PFSK-1 (cell line): ENCODE measurements around the gene MAGEA2B.
"Not testable (repeated sequence)": the region's sequence is repeated elsewhere in the genome, so short reads cannot be mapped to it uniquely, and the experiment has no call there.

Experiments used
- FOXP2 ChIP-seq: optimal IDR thresholded peaks from 2 replicates; pipeline ENCODE3; 2011; ENCODE audit warnings: borderline replicate concordance, control low read depth, inconsistent platforms; ENCODE audit not compliant: insufficient read depth; ENCODE audit errors: extremely low read length, extremely low read depth
- POLR2AphosphoS5 ChIP-seq: IDR thresholded peaks from 2 replicates; pipeline ENCODE4 v1.6.1; 2012; ENCODE audit warnings: low read depth, mild to moderate bottlenecking, control low read depth, low read length, moderate library complexity
- REST ChIP-seq, 2 experiments: IDR thresholded peaks; 2 replicates each; pipeline versions ENCODE4 v1.6.1 to v1.8.0; 2011 to 2012; ENCODE audit warnings: low read depth in 2 of 2, low read length in 2 of 2, control low read depth in 1 of 2, inconsistent platforms in 1 of 2, mild to moderate bottlenecking in 1 of 2, moderate library complexity in 1 of 2; ENCODE audit not compliant: insufficient read depth in 1 of 2
- SIN3A ChIP-seq: IDR thresholded peaks from 2 replicates; pipeline ENCODE4 v1.6.1; 2012; ENCODE audit warnings: mild to moderate bottlenecking, low read length, moderate library complexity, borderline replicate concordance; ENCODE audit not compliant: insufficient read depth
- TAF1 ChIP-seq: IDR thresholded peaks from 2 replicates; pipeline ENCODE4 v1.6.1; 2012; ENCODE audit warnings: low read length, control low read depth, borderline replicate concordance; ENCODE audit not compliant: insufficient read depth

GRCh38 chrX:152753686-152754650 is 39.5 kb downstream of the MAGEA2B start, which contains the start of gene MAGEA2:
- TF ChIP-seq REST (IDR thresholded peaks at IDR 0.05; ENCODE audit: insufficient read depth in 1 of 2, low read depth in 2 of 2, low read length in 2 of 2); POLR2AphosphoS5; TAF1; SIN3A; FOXP2: not testable (repeated sequence)
